T-helper 22 cell (primary cell): ENCODE measurements around the gene FTO.

Experiments
- DNase-seq: peaks from one replicate; pipeline ENCODE4 v3.0.0-alpha.2; 2020; ENCODE audit warnings: low read depth

The FTO gene

GRCh38 chr16:54090602-54091001 lies 386.6 kb downstream of the FTO start:
- DNase-seq = no peak

DNA sequence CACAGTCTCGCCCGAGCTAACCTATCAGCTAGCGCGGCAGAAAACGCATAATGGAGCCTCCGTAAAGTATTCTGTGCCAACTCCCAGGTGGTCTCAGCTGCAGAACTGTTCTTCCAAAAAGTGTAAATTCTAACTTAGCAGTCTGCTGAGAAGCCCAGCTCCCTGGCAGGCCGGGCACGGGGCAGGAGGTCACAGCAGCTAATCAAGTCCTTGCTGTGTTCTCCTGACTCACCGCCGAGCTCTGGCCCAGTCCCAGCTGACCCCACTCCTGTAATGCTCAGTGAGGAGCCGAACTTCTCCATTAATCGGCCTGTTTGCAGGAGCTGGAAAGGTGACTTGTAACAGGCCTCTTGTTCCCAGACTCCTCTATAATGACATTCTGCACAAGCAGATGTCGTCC lies 389.3 kb downstream of the FTO start:
- DNase-seq = no peak

DNA sequence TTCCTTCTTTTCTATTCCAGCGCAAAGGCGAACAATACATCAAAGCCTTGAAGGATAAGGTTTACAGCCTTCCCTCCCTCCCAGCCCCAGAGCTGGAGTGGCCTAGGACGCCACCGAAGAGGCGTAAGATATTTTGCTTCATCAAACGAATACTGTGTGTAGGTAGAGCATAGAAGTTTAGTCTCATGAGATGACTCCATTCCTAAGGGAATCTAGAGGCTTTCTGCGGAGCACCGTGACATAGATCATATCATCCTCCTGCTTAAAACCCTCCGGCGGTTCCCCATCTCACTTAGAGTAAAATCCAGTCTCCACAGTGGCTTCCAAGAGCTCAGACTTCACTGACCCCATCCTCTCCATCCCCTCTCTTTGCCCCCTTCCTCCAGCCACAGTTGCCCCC lies 390.7 kb downstream of the FTO start:
- DNase-seq = no peak

- no peak for DNase-seq
Observed at GRCh38 chr16:54096607-54097006, 392.7 kb downstream of the FTO start.

DNA sequence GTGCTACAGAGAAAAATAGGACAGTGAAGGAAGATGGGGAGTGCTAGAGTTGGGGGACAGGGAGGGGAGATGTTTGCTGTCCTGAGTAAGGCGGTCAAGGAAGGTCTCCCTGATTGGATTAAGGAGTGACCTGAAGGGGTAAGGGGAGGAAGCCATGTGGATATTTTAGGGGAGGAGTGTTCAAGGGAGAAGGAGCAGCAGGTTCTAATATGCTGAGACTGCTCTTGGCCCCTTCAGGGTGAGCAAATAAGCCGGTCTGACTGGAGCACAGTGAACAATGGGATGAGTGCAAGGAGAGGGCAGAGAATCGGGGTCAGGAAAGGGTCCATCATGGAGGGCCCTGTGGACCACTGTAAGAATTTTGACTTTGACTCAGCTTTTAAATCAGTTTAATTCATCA lies 393.8 kb downstream of the FTO start:
- DNase-seq = no peak

DNA sequence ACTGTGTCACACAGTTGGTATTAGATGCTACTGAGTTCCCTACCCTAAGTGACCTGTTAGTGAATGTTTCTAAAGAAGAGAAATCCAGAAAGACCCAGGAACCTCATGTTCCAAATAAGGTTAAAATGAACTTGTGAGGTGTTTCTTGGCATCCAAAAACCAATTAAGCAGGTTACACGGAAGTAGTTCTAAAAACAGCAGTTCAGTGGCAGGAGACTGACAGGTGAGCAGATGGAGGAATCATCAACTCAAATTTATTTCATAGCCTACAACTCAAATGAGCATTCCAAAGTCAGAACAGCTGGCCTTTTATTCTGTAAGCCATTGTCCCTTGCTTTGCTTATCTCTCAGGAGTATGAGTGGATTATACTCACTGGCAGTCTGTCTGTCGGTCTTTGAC lies 394.3 kb downstream of the FTO start:
- no peak for DNase-seq

GRCh38 chr16:54099627-54100026 lies 395.7 kb downstream of the FTO start:
- no peak for DNase-seq

DNA sequence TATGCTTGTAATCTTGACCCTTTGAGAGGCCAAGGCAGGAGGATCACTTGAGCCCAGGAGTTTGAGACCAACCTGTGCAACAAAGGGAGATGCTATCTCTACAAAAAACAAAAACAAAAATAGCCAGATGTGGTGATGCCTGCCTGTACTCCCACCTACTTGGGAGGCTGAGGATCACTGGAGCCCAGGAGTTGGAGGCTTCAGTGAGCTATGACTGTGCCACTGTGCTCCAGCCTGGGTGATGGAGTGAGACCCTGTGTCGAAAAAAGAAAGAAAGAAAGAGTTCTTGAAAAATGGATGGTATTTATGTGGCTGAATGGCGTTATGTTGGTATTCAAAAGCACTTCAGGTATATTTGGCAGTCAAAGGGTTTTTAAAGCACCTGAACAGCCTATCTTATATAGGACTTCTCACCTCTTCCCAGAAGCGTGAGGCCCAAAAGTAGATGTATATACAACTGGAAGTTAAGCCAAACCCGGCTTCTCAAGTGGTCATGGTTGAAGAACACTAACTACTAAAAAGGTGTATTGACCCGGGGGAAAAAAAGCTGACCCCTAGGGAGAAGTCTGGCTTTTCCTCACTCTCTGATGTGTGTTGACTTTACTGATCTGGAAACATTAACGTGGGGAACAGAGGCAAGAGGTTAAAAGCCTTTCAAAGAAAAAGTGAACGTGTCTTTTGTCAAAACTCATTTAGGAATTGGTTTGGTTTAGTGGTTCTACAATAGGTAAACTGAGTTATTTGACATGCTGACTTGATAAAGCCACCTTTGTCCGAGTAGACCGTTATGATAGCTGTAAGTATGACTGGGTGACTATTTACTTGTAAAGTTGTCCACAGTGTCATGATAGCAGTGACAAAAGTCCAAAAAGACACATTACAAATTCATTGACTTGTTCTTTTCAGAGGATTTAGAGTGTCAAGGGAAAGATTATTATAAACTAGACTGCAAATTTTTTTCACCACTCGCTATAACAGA lies 399.2 kb downstream of the FTO start:
- DNase-seq = no peak

GRCh38 chr16:54106057-54106456 lies 402.1 kb downstream of the FTO start:
- no peak for DNase-seq

GRCh38 chr16:54107583-54108202 lies 403.7 kb downstream of the FTO start:
- no peak for DNase-seq

GRCh38 chr16:54110016-54110981 lies 406.3 kb downstream of the FTO start:
- no peak for DNase-seq

DNA sequence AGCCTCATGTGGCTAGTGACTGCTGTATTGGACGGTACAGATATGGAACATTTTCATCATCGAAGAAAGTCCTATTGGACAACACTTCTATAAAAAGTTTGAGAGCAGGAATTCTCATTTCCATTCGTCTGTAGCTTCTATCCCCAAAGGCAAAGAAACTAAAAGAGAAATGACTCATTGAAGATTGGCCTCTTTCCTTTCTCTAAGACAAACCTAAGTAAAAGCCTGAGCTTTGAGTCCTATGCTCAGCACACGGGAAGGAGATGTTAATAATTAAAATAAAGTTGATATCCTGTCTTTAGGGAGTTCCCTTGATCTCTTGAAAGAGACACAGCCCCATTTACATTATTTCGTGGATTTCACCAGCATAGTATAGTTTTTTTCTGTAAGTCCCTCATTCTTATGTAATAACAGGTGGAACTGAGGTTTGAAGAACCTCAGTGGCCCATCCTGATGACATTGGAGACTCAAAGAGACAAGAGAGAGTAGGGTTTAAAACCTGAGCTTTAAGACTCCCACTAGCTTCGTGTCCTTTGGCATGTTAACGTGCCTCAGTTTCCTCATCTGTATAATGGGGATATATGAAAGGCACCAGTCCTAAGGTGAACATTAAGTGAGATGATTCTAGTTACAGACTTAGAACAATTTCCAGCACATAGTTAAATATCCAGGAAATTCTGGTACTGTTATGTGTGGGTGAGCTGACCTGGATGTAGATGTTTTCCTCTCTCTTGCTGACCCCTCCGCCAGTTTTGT lies 408.7 kb downstream of the FTO start:
- DNase-seq = no peak

GRCh38 chr16:54115558-54115957 lies 411.6 kb downstream of the FTO start:
- DNase-seq = no peak

- no peak for DNase-seq
Observed at GRCh38 chr16:54116124-54116655, 412.2 kb downstream of the FTO start.

DNA sequence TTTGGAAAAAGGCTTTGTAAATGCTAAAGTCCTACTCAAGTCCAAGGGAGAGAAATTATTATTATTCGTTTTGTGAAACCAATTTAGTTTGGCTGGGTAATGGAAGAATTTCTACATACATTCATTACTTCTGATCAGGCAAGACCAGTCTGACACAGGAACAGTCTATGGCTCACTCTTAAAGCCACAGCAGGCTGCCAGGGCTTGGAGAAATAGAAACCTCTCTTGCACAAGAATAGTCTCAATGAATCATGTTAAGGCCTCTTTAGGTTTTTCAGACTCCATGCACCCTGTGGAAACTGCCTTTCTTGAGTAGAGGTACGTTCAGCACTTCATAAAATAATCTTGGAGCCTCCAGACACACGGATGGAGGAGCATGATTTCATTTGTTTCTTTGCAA lies 414.9 kb downstream of the FTO start:
- no peak for DNase-seq

- DNase-seq = no peak
Observed at GRCh38 chr16:54120846-54121480, 417.0 kb downstream of the FTO start.

GRCh38 chr16:54121539-54122295 lies 417.8 kb downstream of the FTO start:
- no peak for DNase-seq

DNA sequence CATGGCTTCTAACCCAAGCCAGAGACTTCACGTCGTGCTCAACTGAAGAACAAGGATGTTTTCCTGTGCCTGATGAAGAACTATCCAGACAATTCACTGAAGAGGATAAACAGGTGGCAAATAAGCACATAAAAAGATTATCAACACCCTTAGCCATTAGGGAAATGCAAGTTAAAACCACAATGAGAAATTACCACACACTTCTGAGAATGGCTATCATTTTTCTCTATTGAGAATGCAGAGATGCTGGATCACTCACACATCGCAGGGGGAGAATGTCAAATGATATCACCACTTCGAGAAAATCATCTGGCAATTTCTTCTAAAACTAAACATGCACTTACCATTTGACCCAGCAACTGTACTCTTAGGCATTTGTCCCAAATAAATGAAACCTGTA lies 419.8 kb downstream of the FTO start:
- no peak for DNase-seq

DNA sequence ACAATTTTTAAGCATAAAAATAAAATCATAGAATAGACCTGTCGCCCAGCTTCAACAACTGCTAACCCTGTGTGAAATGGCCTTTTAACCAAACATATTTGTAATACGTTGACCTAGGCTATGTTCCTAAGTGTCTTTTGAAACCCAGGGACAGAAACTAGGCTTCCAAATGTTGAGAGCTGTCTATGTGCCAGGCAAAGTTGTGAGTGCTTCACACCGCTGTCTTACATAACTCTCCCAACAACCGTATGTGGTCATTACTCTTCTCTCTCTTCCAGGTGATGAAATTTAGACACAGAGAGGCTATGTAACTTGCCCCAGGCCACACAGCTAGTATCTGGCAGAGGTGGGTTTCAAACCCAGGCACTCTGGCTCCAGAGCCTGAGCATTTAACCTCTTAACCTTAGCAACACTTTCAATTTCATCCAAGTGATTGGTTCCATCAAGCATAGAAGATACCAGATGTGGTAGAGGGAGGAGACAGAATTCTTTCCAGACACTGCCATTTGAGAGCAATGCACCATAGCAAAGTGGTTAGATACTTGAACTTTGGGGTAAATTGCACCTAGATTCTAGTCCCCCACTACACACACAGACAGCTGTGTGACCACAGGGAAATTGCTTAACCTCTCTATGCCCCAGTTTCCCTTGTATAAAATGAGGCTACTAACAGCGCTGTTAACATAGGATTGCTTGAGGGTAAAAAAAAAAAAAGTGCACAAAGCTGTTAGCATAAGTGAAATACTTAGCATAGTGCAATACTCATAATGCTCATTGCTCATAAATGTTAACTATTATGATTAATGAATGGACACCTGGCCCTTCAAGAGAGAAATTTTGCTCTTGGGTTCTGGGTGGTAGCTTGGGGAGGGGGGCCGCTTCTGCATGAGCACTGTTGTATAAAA lies 422.0 kb downstream of the FTO start:
- no peak for DNase-seq
